ENCODE data around the gene OTOP2.

GRCh38 chr17:74919440-74920305 is 4.4 kb upstream of the OTOP2 start:
- TF ChIP-seq MAFK (IDR thresholded peaks at IDR 0.05; ENCODE audit: low read depth, low read length) (no peak), USF2 (IDR thresholded peaks at IDR 0.05; ENCODE audit: low read depth, low read length) (no peak), POLR2A (IDR thresholded peaks at IDR 0.05; ENCODE audit: low read depth, low read length) (no peak), MXI1 (IDR thresholded peaks at IDR 0.05; ENCODE audit: borderline replicate concordance, low read depth, low read length) (no peak), MAZ (IDR thresholded peaks at IDR 0.05; ENCODE audit: borderline replicate concordance, low read depth, low read length) (no peak), RFX5 (IDR thresholded peaks at IDR 0.05; ENCODE audit: low read depth, low read length) (no peak), RAD21 (IDR thresholded peaks at IDR 0.05; ENCODE audit: low read length) (0 out of 2 replicates have a peak, but pooled peaks have one; percentile 15)
- TF ChIP-seq, protein P1, sequence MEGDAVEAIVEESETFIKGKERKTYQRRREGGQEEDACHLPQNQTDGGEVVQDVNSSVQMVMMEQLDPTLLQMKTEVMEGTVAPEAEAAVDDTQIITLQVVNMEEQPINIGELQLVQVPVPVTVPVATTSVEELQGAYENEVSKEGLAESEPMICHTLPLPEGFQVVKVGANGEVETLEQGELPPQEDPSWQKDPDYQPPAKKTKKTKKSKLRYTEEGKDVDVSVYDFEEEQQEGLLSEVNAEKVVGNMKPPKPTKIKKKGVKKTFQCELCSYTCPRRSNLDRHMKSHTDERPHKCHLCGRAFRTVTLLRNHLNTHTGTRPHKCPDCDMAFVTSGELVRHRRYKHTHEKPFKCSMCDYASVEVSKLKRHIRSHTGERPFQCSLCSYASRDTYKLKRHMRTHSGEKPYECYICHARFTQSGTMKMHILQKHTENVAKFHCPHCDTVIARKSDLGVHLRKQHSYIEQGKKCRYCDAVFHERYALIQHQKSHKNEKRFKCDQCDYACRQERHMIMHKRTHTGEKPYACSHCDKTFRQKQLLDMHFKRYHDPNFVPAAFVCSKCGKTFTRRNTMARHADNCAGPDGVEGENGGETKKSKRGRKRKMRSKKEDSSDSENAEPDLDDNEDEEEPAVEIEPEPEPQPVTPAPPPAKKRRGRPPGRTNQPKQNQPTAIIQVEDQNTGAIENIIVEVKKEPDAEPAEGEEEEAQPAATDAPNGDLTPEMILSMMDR (conservative IDR thresholded peaks at IDR 0.05; ENCODE audit: low read depth, low read length): peak; percentile 23; the same call in 1 of the 2 replicates

All from IMR-90 (cell line).